Calu3 (cell line): ENCODE data around the gene PEX5L. TPM values are rescaled to one million over a fixed set of nuclear protein-coding genes. Genes with fewer than 3 reads are reported as not detected.

ENCODE experiments used
- BruUV-seq: library from RNA; stranded (reverse); fragments of 400-500 nt; replicated peaks from 2 replicates; lab custom pipeline; 2021; lab: Mats Ljungman, UMichigan
- CTCF ChIA-PET: fragments of 300-600 bp; sonication (Branson Sonifier 250); formaldehyde crosslinking; loops from one replicate; lab custom pipeline; 2022; ENCODE audit warnings: antibody characterized with exemption; lab: Charles Lee
- DNase-seq: peaks from one replicate; pipeline ENCODE4 v3.0.0; 2022
- H3K27ac Mint-ChIP-seq: one replicate; pipeline ENCODE4 v1.8.0; 2022; ENCODE audit warnings: mixed read lengths; ENCODE audit not compliant: unreplicated experiment
- H3K27me3 Mint-ChIP-seq: one replicate; pipeline ENCODE4 v1.8.0; 2022; ENCODE audit warnings: mixed read lengths; ENCODE audit not compliant: unreplicated experiment
- H3K36me3 Mint-ChIP-seq: one replicate; pipeline ENCODE4 v1.8.0; 2022; ENCODE audit warnings: mild to moderate bottlenecking, moderate library complexity, mixed read lengths; ENCODE audit not compliant: insufficient read depth, unreplicated experiment
- H3K4me1 Mint-ChIP-seq: one replicate; pipeline ENCODE4 v1.8.0; 2022; ENCODE audit warnings: mild to moderate bottlenecking, low read depth, mixed read lengths; ENCODE audit not compliant: unreplicated experiment
- H3K4me3 Mint-ChIP-seq: one replicate; pipeline ENCODE4 v1.8.0; 2022; ENCODE audit warnings: mild to moderate bottlenecking, low read depth, moderate library complexity, mixed read lengths; ENCODE audit not compliant: unreplicated experiment
- H3K9me3 Mint-ChIP-seq: one replicate; pipeline ENCODE4 v1.8.0; 2022; ENCODE audit warnings: low read depth, mixed read lengths; ENCODE audit not compliant: unreplicated experiment
- CTCF ChIP-seq: fragments of 200-600 bp; IDR thresholded peaks from one replicate; pipeline ENCODE4 v1.8.0; 2022; ENCODE audit warnings: antibody characterized with exemption; ENCODE audit not compliant: unreplicated experiment
- intact Hi-C: fragments of 100-400 bp; cut with micrococcal nuclease; formaldehyde crosslinking; loops from one replicate; pipeline ENCODE4 v1.10.0; 2022; ENCODE audit not compliant: unreplicated experiment
- total RNA-seq: library from RNA; stranded (reverse); gene quantifications from 2 replicates; pipeline ENCODE4 v1.2.3, GENCODE V29; 2022

The PEX5L gene
- total RNA-seq, 1 experiment from 2014 or later, result not detected

GRCh38 chr3:179897231-179897630 is 139.5 kb downstream of the PEX5L start:
- intact Hi-C loops, result no loop called here
- Mint-ChIP-seq H3K27me3 (no peaks in the 10 kb centered on the region), H3K9me3 (no peaks in the 10 kb centered on the region), H3K27ac (no peak overlapping the region), H3K4me3 (no peak overlapping the region), H3K36me3 (no peaks in the 10 kb centered on the region), H3K4me1 (no peaks in the 10 kb centered on the region)
- no peak for DNase-seq
- TF ChIP-seq CTCF, result no peak
- no TSS peak for BruUV-seq
- CTCF ChIA-PET, result interaction anchor here (0.7 kb wide), 1 partner anchor 86 kb away, joined by 3 read pairs; no protein-coding TSS in a partner anchor

- no peaks in the 10 kb centered on the region for H3K9me3 Mint-ChIP-seq
- no peak for TF ChIP-seq CTCF
- BruUV-seq, result no TSS peak
- intact Hi-C loops, result no loop called here
- H3K36me3 Mint-ChIP-seq, result no peaks in the 10 kb centered on the region
- H3K4me1 Mint-ChIP-seq, result no peaks in the 10 kb centered on the region
- no peak overlapping the region for H3K27ac Mint-ChIP-seq
- CTCF ChIA-PET, result no interaction called here
- H3K27me3 Mint-ChIP-seq, result no peaks in the 10 kb centered on the region
- H3K4me3 Mint-ChIP-seq, result no peak overlapping the region
- no peak for DNase-seq
These were observed 140.2 kb downstream of the PEX5L start for GRCh38 chr3:179896507-179896906.

DNA sequence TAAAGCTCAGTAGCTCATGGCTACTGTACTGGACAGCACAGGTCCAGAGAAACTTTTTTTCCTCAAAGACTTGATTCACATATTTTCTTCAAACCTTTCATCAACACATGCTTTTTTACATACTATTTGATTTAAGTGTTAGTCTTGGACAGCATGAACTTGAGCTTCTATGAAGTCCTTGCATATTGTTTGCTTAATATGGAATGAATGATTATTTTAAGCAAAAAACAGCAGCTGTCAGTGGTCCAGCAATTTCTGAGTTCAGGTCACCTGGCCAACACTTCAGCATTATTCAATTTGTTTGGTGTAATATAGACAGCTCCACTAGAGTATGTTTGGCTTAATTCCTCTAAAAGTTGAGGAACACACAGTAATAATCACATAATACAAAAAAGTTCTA is 141.4 kb downstream of the PEX5L start:
- H3K36me3 Mint-ChIP-seq, result no peaks in the 10 kb centered on the region
- CTCF ChIA-PET, result no interaction called here
- BruUV-seq, result no TSS peak
- no peak for DNase-seq
- no peaks in the 10 kb centered on the region for H3K9me3 Mint-ChIP-seq
- intact Hi-C loops, result no loop called here
- no peaks in the 10 kb centered on the region for H3K27me3 Mint-ChIP-seq
- no peak for TF ChIP-seq CTCF
- H3K27ac Mint-ChIP-seq, result no peak overlapping the region
- no peak overlapping the region for H3K4me3 Mint-ChIP-seq
- H3K4me1 Mint-ChIP-seq, result no peaks in the 10 kb centered on the region

DNA sequence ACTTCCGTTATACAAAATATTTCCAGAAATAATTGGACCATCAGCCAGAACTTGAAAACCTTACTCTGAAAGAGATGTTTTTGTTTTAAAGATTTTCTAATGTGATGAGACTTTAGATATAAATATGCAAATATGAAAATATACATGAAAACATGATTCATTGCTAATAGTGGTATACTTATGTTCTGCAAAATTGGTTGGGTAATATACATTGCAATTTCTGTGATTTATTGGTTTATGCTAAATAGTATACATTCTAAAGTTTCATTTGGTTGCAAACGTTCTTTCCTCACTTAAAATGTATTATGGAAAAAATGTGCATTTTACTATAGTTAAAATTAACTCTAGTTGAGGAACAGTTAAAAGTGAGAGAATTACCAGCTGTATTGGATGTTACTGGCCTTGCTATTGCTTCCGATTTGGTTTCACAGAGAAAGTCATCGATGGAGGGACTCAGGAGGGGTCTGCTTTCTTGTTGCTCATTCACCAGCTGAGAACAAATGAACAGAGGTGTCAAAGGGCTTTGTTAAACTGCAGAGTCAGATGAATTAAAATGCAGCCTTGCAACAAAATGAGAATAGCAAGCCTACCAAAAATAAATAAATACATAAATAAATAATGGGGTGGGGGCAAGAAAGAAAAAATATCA is 149.3 kb downstream of the PEX5L start:
- H3K4me1 Mint-ChIP-seq, result no peaks in the 10 kb centered on the region
- no peak overlapping the region for H3K27ac Mint-ChIP-seq
- H3K36me3 Mint-ChIP-seq, result no peaks in the 10 kb centered on the region
- no peak overlapping the region for H3K4me3 Mint-ChIP-seq
- H3K27me3 Mint-ChIP-seq, result no peaks in the 10 kb centered on the region
- no peaks in the 10 kb centered on the region for H3K9me3 Mint-ChIP-seq
- CTCF ChIA-PET, result no interaction called here
- no peak for TF ChIP-seq CTCF
- no TSS peak for BruUV-seq
- no peak for DNase-seq
- intact Hi-C loops, result no loop called here
